HCT116 (cell line): ENCODE measurements around the gene NELL1. TPM values are rescaled to one million over a fixed set of nuclear protein-coding genes. Genes with fewer than 3 reads are reported as not detected.

Source experiments
- ATAC-seq: fragments of 200-7000 bp; cut with Tn5 transposase; 2 replicates; pipeline ENCODE4 v1.9.1; 2020; ENCODE audit warnings: mild to moderate bottlenecking, moderate library complexity
- BruUV-seq: library from RNA; stranded (reverse); fragments of 400-500 nt; replicated peaks from 2 replicates; lab custom pipeline; 2021; lab: Mats Ljungman, UMichigan
- CTCF ChIA-PET: fragments of 300-600 bp; sonication (Branson Sonifier 250); formaldehyde crosslinking; loops from one replicate; lab custom pipeline; 2021; ENCODE audit warnings: antibody characterized with exemption; lab: Charles Lee
- POLR2A ChIA-PET: fragments of 300-600, 350-600 bp; sonication (Branson Sonifier 250); formaldehyde crosslinking; loops from one replicate; lab custom pipeline; 2021; ENCODE audit warnings: antibody characterized with exemption; lab: Charles Lee
- RAD21 ChIA-PET, 2 experiments: fragments of 300-600 bp; sonication (Branson Sonifier 250); formaldehyde crosslinking; loops; one replicate each; lab custom pipeline; 2023; ENCODE audit warnings: low total read pairs in 2 of 2; ENCODE audit not compliant: uncharacterized antibody in 2 of 2, unreplicated experiment in 2 of 2, low non-redundant PET in 1 of 2; lab: Charles Lee
- DNase-seq: peaks from one replicate; pipeline ENCODE4 v3.0.0-alpha.2; 2010; ENCODE audit warnings: low read depth, low spot score
- H2AFZ ChIP-seq: fragments of 200-600 bp; shearing (Covaris generic), sonication (generic); 2 replicates; pipeline ENCODE4 v1.6.1; 2017; ENCODE audit warnings: low read depth, mixed run types, mixed read lengths, antibody characterized with exemption, low read length; ENCODE audit not compliant: poor library complexity, severe bottlenecking
- H3K27ac ChIP-seq: 2 replicates; pipeline ENCODE4 v1.5.1; 2012; ENCODE audit warnings: low read depth, low read length
- H3K27me3 ChIP-seq: fragments of 200-600 bp; sonication (generic); 2 replicates; pipeline ENCODE4 v1.6.1; 2016; ENCODE audit warnings: mixed run types, low read length, mixed read lengths; ENCODE audit not compliant: insufficient read depth
- H3K36me3 ChIP-seq, 2 experiments: fragments of 200-500 bp in 1 of 2; fragments of 200-600 bp in 1 of 2; sonication (Bioruptor generic) in 1 of 2; sonication (generic) in 1 of 2; 2 replicates each; pipeline versions ENCODE4 v1.5.1 to v1.6.1; 2014 to 2016; ENCODE audit warnings: low read length in 2 of 2, inconsistent platforms in 1 of 2, mixed read lengths in 1 of 2, mixed run types in 1 of 2; ENCODE audit not compliant: insufficient read depth in 2 of 2, control insufficient read depth in 1 of 2
- H3K4me1 ChIP-seq, 2 experiments: fragments of 200-600 bp in 1 of 2; sonication (generic) in 1 of 2; 2 replicates each; pipeline versions ENCODE4 v1.5.1 to v1.6.1; 2012 to 2017; ENCODE audit warnings: low read length in 2 of 2, inconsistent platforms in 1 of 2, mild to moderate bottlenecking in 1 of 2, mixed read lengths in 1 of 2, mixed run types in 1 of 2, moderate library complexity in 1 of 2; ENCODE audit not compliant: insufficient read depth in 2 of 2, control insufficient read depth in 1 of 2
- H3K4me2 ChIP-seq: fragments of 200-600 bp; sonication (generic); 2 replicates; pipeline ENCODE4 v1.6.1; 2017; ENCODE audit warnings: mixed run types, low read length, mixed read lengths
- H3K4me3 ChIP-seq, 2 experiments: fragments of 200-600 bp in 1 of 2; sonication (generic) in 1 of 2; replicated peaks in 1 of 2; 2 replicates each; pipeline ENCODE4 v1.5.1; 2011 to 2016; ENCODE audit warnings: low read length in 2 of 2, control low read depth in 1 of 2, low read depth in 1 of 2, mild to moderate bottlenecking in 1 of 2, mixed read lengths in 1 of 2, mixed run types in 1 of 2
- H3K79me2 ChIP-seq: fragments of 200-600 bp; sonication (generic); 2 replicates; pipeline ENCODE4 v1.6.1; 2017; ENCODE audit warnings: mild to moderate bottlenecking, mixed run types, low read length, moderate library complexity, mixed read lengths; ENCODE audit not compliant: insufficient read depth
- H3K9ac ChIP-seq: fragments of 200-600 bp; sonication (generic); 2 replicates; pipeline ENCODE4 v1.6.1; 2016; ENCODE audit warnings: low read length, mixed read lengths
- H3K9me2 ChIP-seq: fragments of 200-600 bp; sonication (generic), shearing (Covaris generic); 2 replicates; pipeline ENCODE4 v1.6.1; 2017; ENCODE audit warnings: mixed run types, mild to moderate bottlenecking, moderate library complexity; ENCODE audit not compliant: insufficient read depth
- H3K9me3 ChIP-seq, 2 experiments: fragments of 200-500 bp in 1 of 2; fragments of 200-600 bp in 1 of 2; sonication (Bioruptor generic) in 1 of 2; sonication (generic) in 1 of 2; 2 replicates each; pipeline ENCODE4 v1.6.1; 2014 to 2017; ENCODE audit warnings: low read length in 2 of 2, mixed read lengths in 2 of 2, inconsistent platforms in 1 of 2, low read depth in 1 of 2, mild to moderate bottlenecking in 1 of 2, mixed run types in 1 of 2, moderate library complexity in 1 of 2; ENCODE audit not compliant: control insufficient read depth in 1 of 2, insufficient read depth in 1 of 2
- H4K20me1 ChIP-seq: fragments of 200-600 bp; sonication (generic), shearing (Covaris generic); 2 replicates; pipeline ENCODE4 v1.6.1; 2017; ENCODE audit warnings: mixed run types, mild to moderate bottlenecking, moderate library complexity; ENCODE audit not compliant: insufficient read depth
- EZH2phosphoT487 ChIP-seq: fragments of 200-600 bp; IDR thresholded peaks from 2 replicates; pipeline ENCODE4 v1.6.1; 2018; ENCODE audit warnings: antibody characterized with exemption, borderline replicate concordance
- JUND ChIP-seq: IDR thresholded peaks from 2 replicates; pipeline ENCODE4 v1.6.1; 2012
- SP1 ChIP-seq: IDR thresholded peaks from 2 replicates; pipeline ENCODE4 v1.6.1; 2012; ENCODE audit warnings: low read depth
- SRF ChIP-seq: IDR thresholded peaks from 2 replicates; pipeline ENCODE4 v1.6.1; 2012; ENCODE audit warnings: low read depth
- TCF7L2 ChIP-seq: IDR thresholded peaks from 2 replicates; pipeline ENCODE4 v1.7.0; 2011; ENCODE audit warnings: borderline replicate concordance, inconsistent platforms; ENCODE audit not compliant: insufficient read depth, insufficient read length; ENCODE audit errors: extremely low read depth
- ZNF274 ChIP-seq: fragments of 200-500 bp; sonication (Bioruptor generic); IDR thresholded peaks from 2 replicates; pipeline ENCODE4 v1.6.1; 2014; ENCODE audit warnings: mild to moderate bottlenecking, low read depth, low read length, inconsistent platforms
- intact Hi-C: fragments of 100-400 bp; cut with micrococcal nuclease; formaldehyde crosslinking; loops from 2 replicates; pipeline ENCODE4 v1.10.0; 2022
- total RNA-seq: library from RNA; stranded (reverse); gene quantifications from one replicate; pipeline ENCODE4 v1.2.1, GENCODE V29; 2021; ENCODE audit not compliant: unreplicated experiment
- TF ChIP-seq, protein P1 (sequence below): IDR thresholded peaks from 2 replicates; pipeline ENCODE4 v1.6.1; 2011; ENCODE audit warnings: mild to moderate bottlenecking, low read length, moderate library complexity; ENCODE audit not compliant: insufficient replicate concordance; ENCODE audit errors: extremely low read depth
- TF ChIP-seq, protein P2 (sequence below): IDR thresholded peaks from 2 replicates; pipeline ENCODE4 v1.6.1; 2012
- TF ChIP-seq, protein P3 (sequence below): IDR thresholded peaks from 2 replicates; pipeline ENCODE4 v1.6.1; 2012
- TF ChIP-seq, protein P4 (sequence below), 3 experiments: fragments of 200-600 bp in 1 of 3; sonication (generic) in 1 of 3; IDR thresholded peaks in 2 of 3; conservative IDR thresholded peaks in 1 of 3; 2 replicates each; pipeline ENCODE4 v1.5.1; 2012 to 2017; ENCODE audit warnings: low read depth in 2 of 3, low read length in 2 of 3, antibody characterized with exemption in 1 of 3, borderline replicate concordance in 1 of 3, control low read depth in 1 of 3, mild to moderate bottlenecking in 1 of 3, mixed read lengths in 1 of 3, mixed run types in 1 of 3, moderate library complexity in 1 of 3; ENCODE audit not compliant: insufficient read depth in 1 of 3
- TF ChIP-seq, protein P5 (sequence below): IDR thresholded peaks from 2 replicates; pipeline ENCODE4 v1.6.1; 2012; ENCODE audit warnings: low read depth

The NELL1 gene
- total RNA-seq, 1 experiment from 2014 or later = not detected

DNA sequence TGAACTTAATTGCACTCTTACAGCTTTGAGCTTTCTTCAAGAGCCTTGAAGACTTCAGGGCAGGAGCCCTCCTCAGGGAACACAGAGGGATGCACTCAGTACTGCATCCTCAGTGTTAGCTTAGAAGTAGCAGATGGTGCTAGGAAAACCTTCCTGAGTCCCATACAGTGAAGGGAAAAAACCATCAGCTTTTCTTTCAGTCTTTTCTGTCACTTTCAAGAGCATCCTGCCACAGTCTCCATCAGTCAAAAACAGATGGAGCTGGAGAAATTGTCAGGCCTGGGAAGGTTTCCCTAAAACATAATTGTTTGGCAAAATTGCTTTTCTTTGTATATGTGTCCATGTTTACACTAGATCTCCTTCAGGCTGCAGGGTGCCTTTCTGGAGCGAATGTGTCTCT, 384.1 kb downstream of the NELL1 start:
- Histone ChIP-seq H3K9ac (no peak overlapping the region), H3K36me3 (no peaks in the 10 kb centered on the region), H3K9me2 (no peaks in the 10 kb centered on the region), H3K79me2 (no peaks in the 10 kb centered on the region), H3K27me3 (no peaks in the 10 kb centered on the region), H2AFZ (no peak overlapping the region), H4K20me1 (no peaks in the 10 kb centered on the region), H3K9me3 (peaks cover 0 to 17% of the 10 kb centered on the region in 2 experiments; a peak in 2 of 4 replicates), H3K27ac (no peak overlapping the region), H3K4me1 (no peaks in the 10 kb centered on the region), H3K4me2 (no peak overlapping the region), H3K4me3 (no peak overlapping the region)
- BruUV-seq = no TSS peak
- no peak for TF ChIP-seq SRF
- TF ChIP-seq, protein P1, sequence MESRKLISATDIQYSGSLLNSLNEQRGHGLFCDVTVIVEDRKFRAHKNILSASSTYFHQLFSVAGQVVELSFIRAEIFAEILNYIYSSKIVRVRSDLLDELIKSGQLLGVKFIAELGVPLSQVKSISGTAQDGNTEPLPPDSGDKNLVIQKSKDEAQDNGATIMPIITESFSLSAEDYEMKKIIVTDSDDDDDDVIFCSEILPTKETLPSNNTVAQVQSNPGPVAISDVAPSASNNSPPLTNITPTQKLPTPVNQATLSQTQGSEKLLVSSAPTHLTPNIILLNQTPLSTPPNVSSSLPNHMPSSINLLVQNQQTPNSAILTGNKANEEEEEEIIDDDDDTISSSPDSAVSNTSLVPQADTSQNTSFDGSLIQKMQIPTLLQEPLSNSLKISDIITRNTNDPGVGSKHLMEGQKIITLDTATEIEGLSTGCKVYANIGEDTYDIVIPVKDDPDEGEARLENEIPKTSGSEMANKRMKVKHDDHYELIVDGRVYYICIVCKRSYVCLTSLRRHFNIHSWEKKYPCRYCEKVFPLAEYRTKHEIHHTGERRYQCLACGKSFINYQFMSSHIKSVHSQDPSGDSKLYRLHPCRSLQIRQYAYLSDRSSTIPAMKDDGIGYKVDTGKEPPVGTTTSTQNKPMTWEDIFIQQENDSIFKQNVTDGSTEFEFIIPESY = no peak
- TF ChIP-seq EZH2phosphoT487 = no peak
- TF ChIP-seq, protein P2, sequence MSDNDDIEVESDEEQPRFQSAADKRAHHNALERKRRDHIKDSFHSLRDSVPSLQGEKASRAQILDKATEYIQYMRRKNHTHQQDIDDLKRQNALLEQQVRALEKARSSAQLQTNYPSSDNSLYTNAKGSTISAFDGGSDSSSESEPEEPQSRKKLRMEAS = no peak
- no peak for TF ChIP-seq TCF7L2
- TF ChIP-seq, protein P3, sequence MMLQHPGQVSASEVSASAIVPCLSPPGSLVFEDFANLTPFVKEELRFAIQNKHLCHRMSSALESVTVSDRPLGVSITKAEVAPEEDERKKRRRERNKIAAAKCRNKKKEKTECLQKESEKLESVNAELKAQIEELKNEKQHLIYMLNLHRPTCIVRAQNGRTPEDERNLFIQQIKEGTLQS = no peak
- TF ChIP-seq JUND = no peak
- TF ChIP-seq, protein P4, sequence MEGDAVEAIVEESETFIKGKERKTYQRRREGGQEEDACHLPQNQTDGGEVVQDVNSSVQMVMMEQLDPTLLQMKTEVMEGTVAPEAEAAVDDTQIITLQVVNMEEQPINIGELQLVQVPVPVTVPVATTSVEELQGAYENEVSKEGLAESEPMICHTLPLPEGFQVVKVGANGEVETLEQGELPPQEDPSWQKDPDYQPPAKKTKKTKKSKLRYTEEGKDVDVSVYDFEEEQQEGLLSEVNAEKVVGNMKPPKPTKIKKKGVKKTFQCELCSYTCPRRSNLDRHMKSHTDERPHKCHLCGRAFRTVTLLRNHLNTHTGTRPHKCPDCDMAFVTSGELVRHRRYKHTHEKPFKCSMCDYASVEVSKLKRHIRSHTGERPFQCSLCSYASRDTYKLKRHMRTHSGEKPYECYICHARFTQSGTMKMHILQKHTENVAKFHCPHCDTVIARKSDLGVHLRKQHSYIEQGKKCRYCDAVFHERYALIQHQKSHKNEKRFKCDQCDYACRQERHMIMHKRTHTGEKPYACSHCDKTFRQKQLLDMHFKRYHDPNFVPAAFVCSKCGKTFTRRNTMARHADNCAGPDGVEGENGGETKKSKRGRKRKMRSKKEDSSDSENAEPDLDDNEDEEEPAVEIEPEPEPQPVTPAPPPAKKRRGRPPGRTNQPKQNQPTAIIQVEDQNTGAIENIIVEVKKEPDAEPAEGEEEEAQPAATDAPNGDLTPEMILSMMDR (IDR thresholded peaks at IDR 0.05 in 2 of 3, conservative IDR thresholded peaks at IDR 0.05 in 1 of 3; ENCODE audit: borderline replicate concordance in 1 of 3, insufficient read depth in 1 of 3, low read depth in 2 of 3, low read length in 2 of 3) = no peak
- TF ChIP-seq SP1 = no peak
- TF ChIP-seq, protein P5, sequence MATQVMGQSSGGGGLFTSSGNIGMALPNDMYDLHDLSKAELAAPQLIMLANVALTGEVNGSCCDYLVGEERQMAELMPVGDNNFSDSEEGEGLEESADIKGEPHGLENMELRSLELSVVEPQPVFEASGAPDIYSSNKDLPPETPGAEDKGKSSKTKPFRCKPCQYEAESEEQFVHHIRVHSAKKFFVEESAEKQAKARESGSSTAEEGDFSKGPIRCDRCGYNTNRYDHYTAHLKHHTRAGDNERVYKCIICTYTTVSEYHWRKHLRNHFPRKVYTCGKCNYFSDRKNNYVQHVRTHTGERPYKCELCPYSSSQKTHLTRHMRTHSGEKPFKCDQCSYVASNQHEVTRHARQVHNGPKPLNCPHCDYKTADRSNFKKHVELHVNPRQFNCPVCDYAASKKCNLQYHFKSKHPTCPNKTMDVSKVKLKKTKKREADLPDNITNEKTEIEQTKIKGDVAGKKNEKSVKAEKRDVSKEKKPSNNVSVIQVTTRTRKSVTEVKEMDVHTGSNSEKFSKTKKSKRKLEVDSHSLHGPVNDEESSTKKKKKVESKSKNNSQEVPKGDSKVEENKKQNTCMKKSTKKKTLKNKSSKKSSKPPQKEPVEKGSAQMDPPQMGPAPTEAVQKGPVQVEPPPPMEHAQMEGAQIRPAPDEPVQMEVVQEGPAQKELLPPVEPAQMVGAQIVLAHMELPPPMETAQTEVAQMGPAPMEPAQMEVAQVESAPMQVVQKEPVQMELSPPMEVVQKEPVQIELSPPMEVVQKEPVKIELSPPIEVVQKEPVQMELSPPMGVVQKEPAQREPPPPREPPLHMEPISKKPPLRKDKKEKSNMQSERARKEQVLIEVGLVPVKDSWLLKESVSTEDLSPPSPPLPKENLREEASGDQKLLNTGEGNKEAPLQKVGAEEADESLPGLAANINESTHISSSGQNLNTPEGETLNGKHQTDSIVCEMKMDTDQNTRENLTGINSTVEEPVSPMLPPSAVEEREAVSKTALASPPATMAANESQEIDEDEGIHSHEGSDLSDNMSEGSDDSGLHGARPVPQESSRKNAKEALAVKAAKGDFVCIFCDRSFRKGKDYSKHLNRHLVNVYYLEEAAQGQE = no peak
- no peak for TF ChIP-seq ZNF274
- ATAC-seq (no peak), DNase-seq (no peak)
- intact Hi-C loops = no loop called here
- CTCF ChIA-PET = no interaction called here
- RAD21 ChIA-PET = no interaction called here
- POLR2A ChIA-PET = no interaction called here
